ENCODE results near the gene PLA2G4E. TPM values are rescaled to one million over a fixed set of nuclear protein-coding genes. Genes with fewer than 3 reads are reported as not detected.

PLA2G4E gene
- total RNA-seq, 2 donors from 2014 or later, result not detected

- DNase-seq (ENCODE audit: low spot score), result peak; percentile 67
- intact Hi-C loops (cut with DNase I), result no loop called here
These were observed 35.3 kb downstream of the PLA2G4E start for GRCh38 chr15:41985236-41986160.

- DNase-seq (ENCODE audit: low spot score), result peak; percentile 41
- intact Hi-C loops (cut with DNase I), result no loop called here
These were observed 36.2 kb downstream of the PLA2G4E start for GRCh38 chr15:41984622-41985021.

DNA sequence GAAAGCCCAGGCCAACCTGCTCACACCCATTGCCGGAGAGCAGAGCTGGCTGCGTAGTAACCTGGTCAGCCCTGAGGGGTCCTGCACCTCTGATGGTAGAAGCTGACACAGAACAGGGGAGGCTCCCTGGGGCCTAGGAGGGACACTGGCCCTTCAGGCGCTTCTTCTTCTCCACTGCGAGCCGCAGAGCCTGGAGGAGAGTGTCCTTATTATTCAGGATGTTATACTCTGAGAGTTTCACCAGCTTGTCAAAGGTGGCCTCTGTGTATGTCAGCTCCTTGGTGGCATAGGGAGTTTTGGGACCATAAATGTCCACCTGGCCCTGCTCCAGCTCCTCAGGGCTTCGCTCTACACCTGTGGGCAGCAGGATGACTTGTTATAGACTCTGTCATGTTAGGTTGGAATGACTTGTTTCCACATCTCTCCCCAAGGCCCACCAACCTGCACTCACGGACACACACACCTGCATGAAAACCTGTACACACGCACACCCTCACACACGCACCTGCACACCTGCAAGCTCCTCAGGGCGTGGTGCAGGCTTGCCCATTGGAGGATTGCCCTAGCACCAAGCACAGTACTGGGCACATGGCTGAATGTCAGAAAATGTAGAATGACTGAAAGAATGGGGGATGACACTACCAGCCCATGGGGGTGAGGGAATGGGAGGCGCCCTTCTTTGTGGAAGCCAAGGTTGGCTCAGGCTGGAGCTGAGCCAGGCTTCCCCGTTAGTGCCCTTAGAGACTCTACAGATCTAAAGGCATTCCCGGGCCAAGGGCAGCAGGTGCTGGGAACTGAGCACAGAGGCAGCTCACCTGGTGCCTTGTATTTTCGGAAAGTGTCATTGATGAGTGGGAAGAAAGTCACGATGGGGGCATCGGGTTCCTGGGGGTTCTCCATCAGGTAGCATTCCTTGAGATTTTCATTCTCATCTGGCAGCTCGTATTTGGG, 36.9 kb downstream of the PLA2G4E start:
- peak; percentile 58 for DNase-seq (ENCODE audit: low spot score)
- intact Hi-C loops (cut with DNase I), result loop anchor here in 1 of 2 donors (1.0 kb wide), 1 partner anchor 31 kb away; no protein-coding TSS in a partner anchor

DNA sequence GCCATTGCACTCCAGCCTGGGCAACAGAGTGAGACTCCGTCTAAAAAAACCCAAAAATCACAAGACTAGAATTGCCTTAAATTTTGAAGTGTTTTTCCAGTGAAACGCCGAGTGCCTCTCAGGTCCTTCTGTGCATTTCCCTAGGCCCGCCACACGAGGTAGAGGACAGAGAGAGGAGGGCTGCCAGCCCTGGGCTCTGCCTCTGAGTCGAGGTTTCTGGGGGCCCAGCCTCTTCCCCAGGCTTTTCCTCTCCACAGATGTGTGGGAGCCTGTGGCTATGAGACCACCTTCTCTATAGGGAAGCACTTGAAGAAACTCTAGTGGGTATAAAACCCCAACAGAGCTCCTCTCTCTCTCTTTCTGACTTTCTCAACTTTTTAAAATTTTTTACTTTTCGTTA, 37.6 kb downstream of the PLA2G4E start:
- peak; percentile 50 for DNase-seq (ENCODE audit: low spot score)
- intact Hi-C loops (cut with DNase I), result loop anchor here in 1 of 2 donors (1.0 kb wide), 1 partner anchor 32 kb away; no protein-coding TSS in a partner anchor

DNA sequence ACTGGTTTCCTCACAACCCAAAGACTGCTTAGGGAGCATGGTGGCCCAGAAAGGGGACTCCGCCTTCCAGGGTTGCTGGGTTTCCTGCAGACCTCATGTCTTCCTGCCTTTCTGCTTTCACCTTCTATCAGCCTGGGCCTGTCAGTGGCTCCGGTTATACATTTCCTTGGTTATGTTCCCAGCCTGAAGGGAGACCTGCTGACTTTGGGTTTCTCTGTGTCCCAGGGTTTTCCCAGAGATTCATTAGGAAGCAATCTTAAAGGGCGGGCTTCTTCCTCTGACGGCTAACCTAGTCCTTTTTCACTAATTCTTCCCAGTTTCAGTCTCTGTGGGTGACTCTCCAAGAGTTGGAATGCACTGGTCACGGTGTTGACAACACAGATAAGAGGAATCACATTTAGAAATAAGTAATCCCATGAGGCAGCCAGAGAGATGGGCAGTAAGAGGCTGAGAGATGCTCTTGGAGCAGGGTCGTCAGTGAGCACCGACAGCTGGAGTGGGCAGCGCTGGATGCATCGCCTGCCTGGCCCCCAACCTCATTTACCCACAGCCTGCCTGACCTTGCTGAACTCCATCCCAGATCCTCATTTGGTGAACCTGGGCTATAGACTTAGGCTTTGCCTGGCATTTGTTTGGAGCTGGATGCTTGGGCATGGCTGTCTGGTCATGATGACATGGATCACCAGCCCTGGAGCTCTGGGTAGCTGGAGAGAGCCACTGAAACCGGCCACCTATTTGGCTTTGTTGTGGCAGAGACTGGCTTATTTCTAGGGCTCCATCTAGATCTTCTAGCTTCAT, 38.5 kb downstream of the PLA2G4E start:
- DNase-seq (ENCODE audit: low spot score), result peak; percentile 9
- intact Hi-C loops (cut with DNase I), result no loop called here

- peak; percentile 49 for DNase-seq (ENCODE audit: low spot score)
- intact Hi-C loops (cut with DNase I), result no loop called here
These were observed 39.3 kb downstream of the PLA2G4E start for GRCh38 chr15:41981371-41982132.

DNA sequence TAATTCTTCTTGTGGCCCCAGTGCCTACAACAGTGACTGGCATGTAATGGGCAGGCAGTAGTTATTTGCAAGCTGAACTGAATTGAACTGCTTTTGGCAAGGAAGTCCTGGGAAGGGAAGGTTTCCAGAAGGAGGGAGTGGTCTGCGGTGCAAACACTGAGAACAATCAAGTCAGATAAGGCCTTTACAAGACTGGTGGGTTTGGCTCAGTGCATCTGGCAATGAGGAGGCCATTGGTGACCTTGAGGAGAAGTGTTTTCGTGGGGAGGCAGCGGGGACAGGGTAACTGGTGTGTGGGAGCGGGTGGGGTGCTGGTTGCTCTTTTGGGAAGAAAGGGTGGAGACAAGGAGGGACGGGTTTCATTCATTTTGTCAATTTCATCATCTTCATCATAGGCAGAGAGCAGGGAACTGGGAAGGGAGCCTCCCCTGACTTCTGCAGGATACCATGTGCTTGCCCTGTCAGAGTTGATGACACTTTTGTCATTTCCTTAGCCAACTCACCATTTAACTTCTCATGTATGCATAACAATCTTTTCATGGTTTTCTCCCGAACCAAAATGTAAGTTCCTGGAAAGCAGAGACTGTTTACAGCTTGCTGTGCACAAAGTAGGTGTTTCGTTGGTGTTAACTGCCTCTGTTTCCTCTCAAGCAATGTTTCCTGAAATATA, 40.1 kb downstream of the PLA2G4E start:
- intact Hi-C loops (cut with DNase I), result no loop called here
- DNase-seq (ENCODE audit: low spot score), result peak; percentile 58

GRCh38 chr15:41979493-41980266, 41.2 kb downstream of the PLA2G4E start:
- intact Hi-C loops (cut with DNase I), result no loop called here
- peak; percentile 15 for DNase-seq (ENCODE audit: low spot score)

DNA sequence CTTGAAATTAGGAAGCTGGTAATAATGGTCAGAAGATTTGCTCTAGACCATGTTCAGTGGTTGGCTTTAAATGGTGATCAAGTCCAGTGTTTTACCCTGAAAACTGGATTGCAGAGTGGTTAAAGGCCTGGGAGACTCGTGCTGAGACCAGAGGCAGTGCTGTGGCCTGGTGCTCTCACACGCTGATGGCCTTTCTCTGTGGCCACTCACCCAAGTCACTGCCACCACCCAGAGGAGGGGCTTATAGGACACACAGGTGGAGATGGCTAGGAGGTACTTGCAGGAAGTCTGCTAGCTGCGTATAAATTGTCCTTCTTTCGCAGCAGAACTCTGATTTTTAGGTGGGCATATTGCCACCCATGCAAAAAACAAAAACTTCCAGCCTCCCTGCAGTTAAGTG, 42.3 kb downstream of the PLA2G4E start:
- peak; percentile 42 for DNase-seq (ENCODE audit: low spot score)
- intact Hi-C loops (cut with DNase I), result no loop called here

GRCh38 chr15:41977757-41978383, 43.0 kb downstream of the PLA2G4E start:
- DNase-seq (ENCODE audit: low spot score), result peak; percentile 30
- intact Hi-C loops (cut with DNase I), result no loop called here

DNA sequence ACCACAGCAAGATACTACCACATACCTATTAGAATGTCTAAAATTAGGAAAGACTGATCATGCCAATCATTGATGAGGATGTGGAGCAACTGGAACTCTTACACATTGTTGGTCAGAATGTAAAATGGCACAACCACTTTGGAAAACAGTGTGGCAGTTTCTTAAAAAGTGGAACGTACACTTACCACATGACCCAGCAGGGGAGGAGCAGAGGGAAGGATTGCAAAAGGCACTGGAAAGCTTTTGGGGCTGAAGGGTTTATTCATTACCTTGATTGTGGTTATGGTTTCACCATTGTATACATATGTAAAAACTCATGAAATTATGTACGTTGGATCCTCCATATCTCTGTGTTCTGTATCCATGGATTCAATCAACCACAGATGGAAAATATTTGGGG, 45.2 kb downstream of the PLA2G4E start:
- no peak for DNase-seq (ENCODE audit: low spot score)
- intact Hi-C loops (cut with DNase I), result no loop called here

DNA sequence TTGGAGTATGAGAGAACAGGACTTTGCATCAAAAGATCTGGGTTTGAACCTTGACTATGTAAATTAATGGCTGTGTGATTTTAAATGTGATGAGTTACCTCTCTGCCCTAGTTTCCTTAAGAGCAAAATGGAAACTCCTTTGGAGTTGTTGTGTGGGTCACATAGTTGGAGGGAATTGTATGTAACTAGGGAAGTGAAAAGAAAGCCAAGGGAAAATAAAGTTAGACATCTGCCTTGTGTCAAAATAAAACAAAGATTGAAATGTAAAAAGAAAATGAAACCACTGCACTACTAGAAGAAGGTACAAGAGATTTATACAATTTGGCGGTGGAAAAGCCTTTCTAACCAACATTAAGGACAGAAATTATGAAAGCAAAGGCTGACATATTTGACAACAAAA, 46.8 kb downstream of the PLA2G4E start:
- DNase-seq (ENCODE audit: low spot score), result no peak
- intact Hi-C loops (cut with DNase I), result no loop called here

DNA sequence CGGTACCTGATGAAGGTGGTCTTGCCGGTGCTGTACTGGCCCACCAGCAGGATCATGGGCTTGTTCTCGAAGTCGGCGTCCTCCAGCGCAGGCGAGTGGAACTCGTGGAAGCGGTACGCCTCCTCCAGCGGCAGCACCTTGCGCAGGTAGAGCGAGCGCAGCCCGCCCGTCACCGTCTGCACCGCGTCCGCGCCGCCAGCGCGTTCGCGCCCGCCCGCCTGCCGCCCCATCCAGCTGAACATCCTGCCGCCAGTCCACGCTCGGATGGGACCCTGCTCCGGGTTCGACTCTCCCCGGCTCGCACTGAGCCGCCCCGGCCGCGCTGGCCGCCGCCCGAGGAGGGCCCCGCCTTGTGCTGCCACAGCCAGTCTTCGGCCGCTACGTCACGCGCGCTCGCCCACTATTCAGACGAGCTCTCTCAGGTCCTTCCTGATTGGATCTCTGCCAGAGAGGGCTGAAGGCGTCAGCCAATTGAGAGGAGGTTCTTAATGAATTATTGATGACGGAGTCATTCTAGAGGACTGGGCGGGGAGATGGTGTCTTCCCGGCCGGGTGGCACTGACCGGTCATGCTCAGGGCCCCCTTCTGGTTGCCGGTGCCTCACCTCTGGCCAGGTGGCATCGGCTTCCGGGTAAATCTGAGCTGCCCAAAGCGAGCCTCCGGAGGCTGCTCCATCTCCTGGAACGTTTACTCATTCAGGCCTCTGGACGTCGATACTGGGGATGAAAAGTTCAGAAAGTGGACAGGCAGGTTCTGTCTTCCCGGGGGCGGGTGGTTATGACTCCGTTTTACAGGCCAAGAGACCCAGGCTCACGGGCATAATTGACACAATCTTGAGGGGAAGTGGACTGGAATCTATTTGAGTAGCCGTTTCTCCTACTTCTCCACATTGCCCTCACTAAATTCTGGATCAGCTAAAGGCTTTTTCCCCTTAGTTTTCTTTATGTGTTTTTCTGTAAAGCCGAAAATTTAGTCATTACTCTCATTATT, 48.3 kb downstream of the PLA2G4E start, which contains the start of gene EHD4:
Gene EHD4 (minus strand): TSS at position 305 of the 990 bp plus-strand sequence. CDS start 63 bp downstream, at position 242.
- intact Hi-C loops (cut with DNase I), result no loop called here
- peak; percentile 99 for DNase-seq (ENCODE audit: low spot score)

DNA sequence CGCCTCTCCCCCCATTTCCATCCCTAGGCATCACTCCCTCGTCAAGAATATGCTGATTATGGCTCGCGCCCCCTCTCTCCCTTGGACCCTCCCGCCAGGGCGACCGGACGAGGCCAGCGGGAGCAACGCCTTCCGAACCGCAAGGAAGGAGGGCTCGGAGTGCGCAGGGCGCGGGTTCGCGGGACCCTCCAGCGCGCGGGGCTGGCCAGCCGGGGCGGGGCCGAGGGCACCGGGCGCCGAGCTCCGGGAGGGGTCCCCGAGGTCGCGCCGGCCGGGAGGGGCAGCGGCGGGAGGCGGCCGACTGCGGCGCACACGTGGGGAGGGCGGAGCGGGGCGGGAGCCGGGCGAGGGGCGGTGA, 49.0 kb downstream of the PLA2G4E start:
- DNase-seq (ENCODE audit: low spot score), result peak; percentile 83
- intact Hi-C loops (cut with DNase I), result no loop called here

- intact Hi-C loops (cut with DNase I), result no loop called here
- peak; percentile 86 for DNase-seq (ENCODE audit: low spot score)
These were observed 49.5 kb downstream of the PLA2G4E start for GRCh38 chr15:41971089-41971894.

Data from posterior vena cava (tissue), 2 donors.